ENCODE data around the gene PNLIPRP2.

Gene PNLIPRP2

GRCh38 chr10:116620423-116621400 lies at the start of gene PNLIPRP2:
TSS of gene PNLIPRP2 (plus strand) at chr10:116620953.
- H4K20me1 ChIP-seq (ENCODE audit: control insufficient read depth, insufficient read depth, low read depth, low read length), result no peaks in the 10 kb centered on the region
- H3K36me3 ChIP-seq (ENCODE audit: control insufficient read depth, low read length), result no peaks in the 10 kb centered on the region
- H3K27ac ChIP-seq (ENCODE audit: low read depth, low read length), result no peak within 1 kb of the TSS
- TF ChIP-seq EZH2phosphoT487 (IDR thresholded peaks at IDR 0.05; ENCODE audit: borderline replicate concordance, low read length) (no peak), CTCF (IDR thresholded peaks at IDR 0.05; ENCODE audit: low read depth, low read length, poor library complexity, severe bottlenecking) (no peak)
- H3K9me3 ChIP-seq (ENCODE audit: control insufficient read depth, insufficient read depth, low read length), result no peaks in the 10 kb centered on the region
- H3K4me2 ChIP-seq (ENCODE audit: low read length), result no peak within 1 kb of the TSS
- H3K4me1 ChIP-seq (ENCODE audit: control insufficient read depth, low read length), result no peaks in the 10 kb centered on the region
- H3F3A ChIP-seq (ENCODE audit: control insufficient read depth, insufficient read depth), result no peaks in the 10 kb centered on the region
- no peaks in the 10 kb centered on the region for H3K9me2 ChIP-seq (replicated peaks; ENCODE audit: control insufficient read depth, low read length)
- H3K4me3 ChIP-seq (ENCODE audit: low read length), result no peak within 1 kb of the TSS
- H3K27me3 ChIP-seq (ENCODE audit: control insufficient read depth, low read length), result no peaks in the 10 kb centered on the region
- H3K79me2 ChIP-seq (ENCODE audit: control insufficient read depth, low read length), result no peaks in the 10 kb centered on the region

- no peak for TF ChIP-seq EZH2phosphoT487 (IDR thresholded peaks at IDR 0.05; ENCODE audit: borderline replicate concordance, low read length)
- no peak for TF ChIP-seq CTCF (IDR thresholded peaks at IDR 0.05; ENCODE audit: low read depth, low read length, poor library complexity, severe bottlenecking)
- H3F3A ChIP-seq (ENCODE audit: control insufficient read depth, insufficient read depth), result no peaks in the 10 kb centered on the region
- no peaks in the 10 kb centered on the region for H3K9me3 ChIP-seq (ENCODE audit: control insufficient read depth, insufficient read depth, low read length)
- no peak overlapping the region for H3K27ac ChIP-seq (ENCODE audit: low read depth, low read length)
- H3K4me1 ChIP-seq (ENCODE audit: control insufficient read depth, low read length), result no peaks in the 10 kb centered on the region
- H4K20me1 ChIP-seq (ENCODE audit: control insufficient read depth, insufficient read depth, low read depth, low read length), result no peaks in the 10 kb centered on the region
- no peaks in the 10 kb centered on the region for H3K9me2 ChIP-seq (replicated peaks; ENCODE audit: control insufficient read depth, low read length)
- H3K4me2 ChIP-seq (ENCODE audit: low read length), result no peak overlapping the region
- no peak overlapping the region for H3K4me3 ChIP-seq (ENCODE audit: low read length)
- H3K79me2 ChIP-seq (ENCODE audit: control insufficient read depth, low read length), result no peaks in the 10 kb centered on the region
- H3K27me3 ChIP-seq (ENCODE audit: control insufficient read depth, low read length), result no peaks in the 10 kb centered on the region
- no peaks in the 10 kb centered on the region for H3K36me3 ChIP-seq (ENCODE audit: control insufficient read depth, low read length)
These were observed 46.0 kb upstream of the PNLIPRP2 start for GRCh38 chr10:116574797-116575196.

GRCh38 chr10:116587878-116588591 lies 32.7 kb upstream of the PNLIPRP2 start:
- H3F3A ChIP-seq (ENCODE audit: control insufficient read depth, insufficient read depth), result no peaks in the 10 kb centered on the region
- no peak overlapping the region for H3K27ac ChIP-seq (ENCODE audit: low read depth, low read length)
- TF ChIP-seq EZH2phosphoT487 (IDR thresholded peaks at IDR 0.05; ENCODE audit: borderline replicate concordance, low read length) (no peak), CTCF (IDR thresholded peaks at IDR 0.05; ENCODE audit: low read depth, low read length, poor library complexity, severe bottlenecking) (no peak)
- H3K4me2 ChIP-seq (ENCODE audit: low read length), result no peak overlapping the region
- no peaks in the 10 kb centered on the region for H3K4me1 ChIP-seq (ENCODE audit: control insufficient read depth, low read length)
- no peaks in the 10 kb centered on the region for H4K20me1 ChIP-seq (ENCODE audit: control insufficient read depth, insufficient read depth, low read depth, low read length)
- H3K4me3 ChIP-seq (ENCODE audit: low read length), result no peak overlapping the region
- H3K9me2 ChIP-seq (replicated peaks; ENCODE audit: control insufficient read depth, low read length), result no peaks in the 10 kb centered on the region
- no peaks in the 10 kb centered on the region for H3K36me3 ChIP-seq (ENCODE audit: control insufficient read depth, low read length)
- no peaks in the 10 kb centered on the region for H3K79me2 ChIP-seq (ENCODE audit: control insufficient read depth, low read length)
- no peaks in the 10 kb centered on the region for H3K27me3 ChIP-seq (ENCODE audit: control insufficient read depth, low read length)
- no peaks in the 10 kb centered on the region for H3K9me3 ChIP-seq (ENCODE audit: control insufficient read depth, insufficient read depth, low read length)

Data from DOHH2 (cell line).